ENCODE results near the gene IZUMO4.

Gene IZUMO4

GRCh38 chr19:2096480-2097202 lies at the start of gene IZUMO4:
Gene IZUMO4, plus strand, starts transcription at chr19:2096915. Its CDS starts 31 bp downstream, at chr19:2096946.
- peak; percentile 100 for DNase-seq (ENCODE audit: low read depth in 2 of 3, low spot score in 1 of 3)

- no peak for DNase-seq (ENCODE audit: low read depth in 2 of 3, low spot score in 1 of 3)
Observed at GRCh38 chr19:2047076-2047448, 49.7 kb upstream of the IZUMO4 start.

GRCh38 chr19:2047449-2048103 lies 49.1 kb upstream of the IZUMO4 start:
- DNase-seq (ENCODE audit: low read depth in 2 of 3, low spot score in 1 of 3) = no peak

- DNase-seq (ENCODE audit: low read depth in 2 of 3, low spot score in 1 of 3) = no peak
Observed at GRCh38 chr19:2048104-2048958, 48.4 kb upstream of the IZUMO4 start.

- DNase-seq (ENCODE audit: low read depth in 2 of 3, low spot score in 1 of 3) = no peak
Observed at GRCh38 chr19:2048959-2049740, 47.6 kb upstream of the IZUMO4 start.

- peak in 1 of 3 donors; percentile 49 for DNase-seq (ENCODE audit: low read depth in 2 of 3, low spot score in 1 of 3)
Observed at GRCh38 chr19:2049741-2050348, 46.9 kb upstream of the IZUMO4 start.

- DNase-seq (ENCODE audit: low read depth in 2 of 3, low spot score in 1 of 3) = no peak
Observed at GRCh38 chr19:2050349-2050990, 46.2 kb upstream of the IZUMO4 start.

GRCh38 chr19:2050991-2051772 lies 45.5 kb upstream of the IZUMO4 start, which contains the start of gene MKNK2:
Gene MKNK2, minus strand, starts transcription at chr19:2051244. Its CDS starts 393 bp downstream, at chr19:2050851.
- peak; percentile 89 to 92 (median 92) for DNase-seq (ENCODE audit: low read depth in 2 of 3, low spot score in 1 of 3)

GRCh38 chr19:2051773-2052704 lies 44.7 kb upstream of the IZUMO4 start:
- DNase-seq (ENCODE audit: low read depth in 2 of 3, low spot score in 1 of 3) = no peak

GRCh38 chr19:2053601-2054389 lies 42.9 kb upstream of the IZUMO4 start:
- DNase-seq (ENCODE audit: low read depth in 2 of 3, low spot score in 1 of 3) = no peak

GRCh38 chr19:2054763-2055162 lies 42.0 kb upstream of the IZUMO4 start:
- DNase-seq (ENCODE audit: low read depth in 2 of 3, low spot score in 1 of 3) = no peak

- DNase-seq (ENCODE audit: low read depth in 2 of 3, low spot score in 1 of 3) = no peak
Observed at GRCh38 chr19:2055931-2056836, 40.5 kb upstream of the IZUMO4 start.

- DNase-seq (ENCODE audit: low read depth in 2 of 3, low spot score in 1 of 3) = no peak
Observed at GRCh38 chr19:2056837-2057192, 39.9 kb upstream of the IZUMO4 start.

GRCh38 chr19:2057484-2058469 lies 38.9 kb upstream of the IZUMO4 start:
- DNase-seq (ENCODE audit: low read depth in 2 of 3, low spot score in 1 of 3) = no peak
